Natural killer cell (primary cell): ENCODE data around the gene GRIN3B. TPM values are rescaled to one million over a fixed set of nuclear protein-coding genes. Genes with fewer than 3 reads are reported as not detected.

Experiments used
- ATAC-seq, 3 donors: fragments of 150-1000 bp in 2 of 3; fragments of 200-7000 bp in 1 of 3; cut with Tn5 transposase; 1 replicate in 1 of 3; 2 replicates in 2 of 3; pipeline ENCODE4 v1.10.0; 2021; ENCODE audit warnings: mild to moderate bottlenecking in 2 of 3, moderate library complexity in 2 of 3
- DNase-seq, 2 donors: peaks; one replicate each; pipeline versions ENCODE4 v3.0.0 to v3.0.0-alpha.2; 2013 to 2021; ENCODE audit warnings: mixed read lengths in 1 of 2
- H3K27ac ChIP-seq: one replicate; pipeline ENCODE4 v1.5.1; 2013; ENCODE audit warnings: mild to moderate bottlenecking, low read length
- H3K27me3 ChIP-seq: one replicate; pipeline ENCODE4 v1.6.1; 2013; ENCODE audit warnings: low read length; ENCODE audit not compliant: control insufficient read depth, insufficient read depth
- H3K36me3 ChIP-seq: one replicate; pipeline ENCODE4 v1.6.1; 2013; ENCODE audit warnings: low read length; ENCODE audit not compliant: control insufficient read depth, insufficient read depth
- H3K4me1 ChIP-seq: one replicate; pipeline ENCODE4 v1.6.1; 2013; ENCODE audit warnings: low read length; ENCODE audit not compliant: control insufficient read depth, insufficient read depth
- H3K4me3 ChIP-seq: one replicate; pipeline ENCODE4 v1.5.1; 2013; ENCODE audit warnings: low read length
- H3K9me3 ChIP-seq: one replicate; pipeline ENCODE4 v1.6.1; 2013; ENCODE audit warnings: low read length; ENCODE audit not compliant: control insufficient read depth, insufficient read depth
- H3K27ac Mint-ChIP-seq, 2 donors: one replicate each; pipeline ENCODE4 v1.8.0; 2022; ENCODE audit warnings: mild to moderate bottlenecking in 2 of 2, mixed read lengths in 2 of 2, moderate library complexity in 1 of 2
- H3K27me3 Mint-ChIP-seq, 2 donors: one replicate each; pipeline ENCODE4 v1.8.0; 2022; ENCODE audit warnings: low read depth in 2 of 2, mixed read lengths in 2 of 2
- H3K36me3 Mint-ChIP-seq: one replicate; pipeline ENCODE4 v1.8.0; 2022; ENCODE audit warnings: mixed read lengths
- H3K4me1 Mint-ChIP-seq, 2 donors: one replicate each; pipeline ENCODE4 v1.8.0; 2022; ENCODE audit warnings: mixed read lengths in 2 of 2
- H3K4me3 Mint-ChIP-seq: one replicate; pipeline ENCODE4 v1.8.0; 2022; ENCODE audit warnings: mild to moderate bottlenecking, moderate library complexity, mixed read lengths
- H3K9me3 Mint-ChIP-seq, 2 donors: one replicate each; pipeline ENCODE4 v1.8.0; 2022; ENCODE audit warnings: mixed read lengths in 2 of 2
- CTCF ChIP-seq: fragments of 200-600 bp; IDR thresholded peaks from one replicate; pipeline ENCODE4 v1.8.0; 2022; ENCODE audit warnings: antibody characterized with exemption
- WGBS: methylation state at CpG from one replicate; pipeline ENCODE4 v1.1.7; 2013; ENCODE audit warnings: missing lambda C conversion rate; ENCODE audit not compliant: insufficient coverage; 5-methylcytosine and 5-hydroxymethylcytosine counted together
- intact Hi-C: fragments of 100-400 bp; cut with micrococcal nuclease; formaldehyde crosslinking; loops from one replicate; pipeline ENCODE4 v1.14.2; 2022
- total RNA-seq, 4 donors: library from RNA; stranded (reverse); fragments of 120-200 nt in 1 of 4; gene quantifications; one replicate each; pipeline versions ENCODE4 v1.2.3 to v1.2.4, GENCODE V29; 2013 to 2022

The GRIN3B gene
- total RNA-seq, 3 donors from 2014 or later (not counting 1 experiment from before 2014, with no cell fraction given): 0.09 to 0.15 TPM; not detected in 1

- DNase-seq (no peak), ATAC-seq (no peak)
- Histone ChIP-seq H3K4me3 (no peak overlapping the region), H3K36me3 (peaks cover 33% of the 10 kb centered on the region), H3K27me3 (no peaks in the 10 kb centered on the region), H3K27ac (no peak overlapping the region), H3K9me3 (no peaks in the 10 kb centered on the region), H3K4me1 (no peaks in the 10 kb centered on the region)
- H3K4me3 Mint-ChIP-seq: no peak overlapping the region
- no peaks in the 10 kb centered on the region for H3K36me3 Mint-ChIP-seq
- intact Hi-C loops: no loop called here
- peaks cover 0 to 4% of the 10 kb centered on the region in 2 donors for H3K4me1 Mint-ChIP-seq
- no peaks in the 10 kb centered on the region for H3K27me3 Mint-ChIP-seq
- 90% methylated on average over 90 of the region's 92 CpGs for WGBS
- H3K27ac Mint-ChIP-seq: no peak overlapping the region
- TF ChIP-seq CTCF: no peak
- no peaks in the 10 kb centered on the region for H3K9me3 Mint-ChIP-seq
Measured at GRCh38 chr19:1009041-1009980, 9.1 kb downstream of the GRIN3B start.

GRCh38 chr19:1009981-1010538, 9.8 kb downstream of the GRIN3B start:
- Mint-ChIP-seq H3K27me3 (no peaks in the 10 kb centered on the region), H3K27ac (no peak overlapping the region), H3K4me1 (peaks cover 0 to 4% of the 10 kb centered on the region in 2 donors), H3K9me3 (no peaks in the 10 kb centered on the region), H3K36me3 (no peaks in the 10 kb centered on the region), H3K4me3 (no peak overlapping the region)
- no peaks in the 10 kb centered on the region for H3K27me3 ChIP-seq
- peaks cover 36% of the 10 kb centered on the region for H3K36me3 ChIP-seq
- no peaks in the 10 kb centered on the region for H3K9me3 ChIP-seq
- no peaks in the 10 kb centered on the region for H3K4me1 ChIP-seq
- intact Hi-C loops: no loop called here
- ATAC-seq (peak in 2 of 3 donors; percentile 8 to 19), DNase-seq (no peak)
- no peak overlapping the region for H3K27ac ChIP-seq
- TF ChIP-seq CTCF: no peak
- H3K4me3 ChIP-seq: no peak overlapping the region
- WGBS: 95% methylated on average over 29 of the region's 29 CpGs

DNA sequence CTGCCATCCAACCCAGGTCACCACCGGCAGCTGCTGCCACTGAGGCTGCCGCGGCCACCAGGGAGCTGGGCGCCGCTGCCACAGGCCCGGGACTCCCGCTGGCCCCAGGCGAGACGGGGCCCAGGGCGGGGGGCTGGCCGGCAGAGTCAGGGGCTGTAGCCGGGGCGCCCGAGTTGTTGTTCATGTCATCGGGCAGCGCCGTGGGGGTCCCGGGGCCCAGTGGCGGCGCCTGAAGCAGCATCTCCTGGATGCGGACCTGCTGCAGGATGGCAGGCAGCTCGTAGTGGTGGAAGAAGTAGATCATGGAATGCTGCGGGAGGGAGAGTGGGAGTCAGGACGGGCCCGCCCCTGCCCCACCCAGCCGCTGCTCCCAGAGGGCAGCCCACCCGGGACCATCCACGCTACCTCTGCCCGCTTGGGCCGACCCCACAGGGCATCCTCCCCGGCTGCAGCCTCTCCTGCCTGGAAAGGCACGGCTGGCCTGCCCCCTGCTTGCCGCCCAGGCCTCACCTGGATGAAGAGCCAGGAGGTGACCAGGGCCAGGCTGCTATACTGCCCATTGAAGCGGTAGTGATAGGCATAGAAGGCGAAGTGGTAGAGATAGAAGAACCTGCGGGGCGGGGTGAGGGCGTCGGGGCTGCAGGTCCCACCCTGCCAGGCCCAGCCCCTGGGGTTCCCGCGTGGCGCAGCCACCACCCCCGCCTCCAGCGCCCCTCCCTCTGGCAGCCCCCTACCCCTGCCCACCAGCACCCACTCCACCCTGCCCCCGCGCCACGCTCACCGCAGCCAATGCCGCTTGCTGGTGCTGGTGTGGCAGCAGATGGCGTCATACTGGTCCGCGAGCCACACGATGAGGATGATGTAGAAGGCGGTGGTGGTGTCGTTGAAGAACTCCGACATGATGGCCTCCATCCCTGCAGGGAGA, 10.6 kb downstream of the GRIN3B start:
- Mint-ChIP-seq H3K4me3 (no peak overlapping the region), H3K27me3 (no peaks in the 10 kb centered on the region), H3K9me3 (no peaks in the 10 kb centered on the region), H3K4me1 (peaks cover 0 to 9% of the 10 kb centered on the region in 2 donors), H3K27ac (no peak overlapping the region), H3K36me3 (no peaks in the 10 kb centered on the region)
- no peaks in the 10 kb centered on the region for H3K9me3 ChIP-seq
- H3K36me3 ChIP-seq: peaks cover 36% of the 10 kb centered on the region
- ATAC-seq (no peak), DNase-seq (no peak)
- WGBS: 93% methylated on average over 56 of the region's 56 CpGs
- no peak overlapping the region for H3K4me3 ChIP-seq
- TF ChIP-seq CTCF: no peak
- no peak overlapping the region for H3K27ac ChIP-seq
- no peaks in the 10 kb centered on the region for H3K27me3 ChIP-seq
- intact Hi-C loops: no loop called here
- H3K4me1 ChIP-seq: peaks cover 7% of the 10 kb centered on the region
